GM06990 (cell line): ENCODE data around the gene ATPAF2.

Experiments
- DNase-seq: peaks from one replicate; pipeline ENCODE4 v3.0.0-alpha.2; 2011; ENCODE audit not compliant: insufficient read length; ENCODE audit errors: extremely low read depth
- H3K27me3 ChIP-seq: replicated peaks from 2 replicates; pipeline ENCODE4 v1.6.0; 2011; ENCODE audit warnings: low read length; ENCODE audit not compliant: control insufficient read depth, insufficient read depth
- H3K36me3 ChIP-seq: 2 replicates; pipeline ENCODE4 v1.5.1; 2011; ENCODE audit warnings: low read length; ENCODE audit not compliant: control insufficient read depth, insufficient read depth
- H3K4me3 ChIP-seq: replicated peaks from 2 replicates; pipeline ENCODE4 v1.5.1; 2011; ENCODE audit warnings: low read depth, mild to moderate bottlenecking, control low read depth, low read length
- TF ChIP-seq, protein P1 (sequence below): IDR thresholded peaks from 2 replicates; pipeline ENCODE4 v1.5.1; 2011; ENCODE audit warnings: low read length, control low read depth, mild to moderate bottlenecking, inconsistent platforms; ENCODE audit not compliant: insufficient read depth, poor library complexity, severe bottlenecking

The ATPAF2 gene

DNA sequence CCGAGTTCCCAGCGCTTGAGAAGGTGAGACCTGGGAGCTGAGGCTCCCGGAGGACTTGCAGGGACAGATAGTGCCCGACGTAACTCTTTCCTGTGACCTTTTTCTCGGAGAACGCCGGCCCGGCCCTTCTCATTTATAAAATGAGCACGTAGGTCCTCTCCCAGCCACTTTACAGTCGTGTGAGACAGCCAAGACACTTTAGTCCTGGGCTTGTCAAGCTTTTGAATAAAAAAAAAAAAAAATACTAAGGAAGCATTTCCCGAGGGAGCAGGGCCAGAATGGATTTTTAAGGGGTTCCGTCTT lies 66.1 kb downstream of the ATPAF2 start:
- Histone ChIP-seq H3K36me3 (no peaks in the 10 kb centered on the region), H3K27me3 (no peaks in the 10 kb centered on the region), H3K4me3 (peak overlapping the region; percentile 67)
- TF ChIP-seq, protein P1, sequence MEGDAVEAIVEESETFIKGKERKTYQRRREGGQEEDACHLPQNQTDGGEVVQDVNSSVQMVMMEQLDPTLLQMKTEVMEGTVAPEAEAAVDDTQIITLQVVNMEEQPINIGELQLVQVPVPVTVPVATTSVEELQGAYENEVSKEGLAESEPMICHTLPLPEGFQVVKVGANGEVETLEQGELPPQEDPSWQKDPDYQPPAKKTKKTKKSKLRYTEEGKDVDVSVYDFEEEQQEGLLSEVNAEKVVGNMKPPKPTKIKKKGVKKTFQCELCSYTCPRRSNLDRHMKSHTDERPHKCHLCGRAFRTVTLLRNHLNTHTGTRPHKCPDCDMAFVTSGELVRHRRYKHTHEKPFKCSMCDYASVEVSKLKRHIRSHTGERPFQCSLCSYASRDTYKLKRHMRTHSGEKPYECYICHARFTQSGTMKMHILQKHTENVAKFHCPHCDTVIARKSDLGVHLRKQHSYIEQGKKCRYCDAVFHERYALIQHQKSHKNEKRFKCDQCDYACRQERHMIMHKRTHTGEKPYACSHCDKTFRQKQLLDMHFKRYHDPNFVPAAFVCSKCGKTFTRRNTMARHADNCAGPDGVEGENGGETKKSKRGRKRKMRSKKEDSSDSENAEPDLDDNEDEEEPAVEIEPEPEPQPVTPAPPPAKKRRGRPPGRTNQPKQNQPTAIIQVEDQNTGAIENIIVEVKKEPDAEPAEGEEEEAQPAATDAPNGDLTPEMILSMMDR: no peak
- DNase-seq: no peak

GRCh38 chr17:17972126-17972951 lies 66.6 kb downstream of the ATPAF2 start, which contains the start of the genes DRC3 and TOM1L2:
Gene DRC3, plus strand, starts transcription at chr17:17972862. Its CDS starts 4,737 bp downstream, at chr17:17977599.
Gene TOM1L2, minus strand, starts transcription at chr17:17972400. Its CDS starts 87 bp downstream, at chr17:17972313.
- no peaks in the 10 kb centered on the region for H3K36me3 ChIP-seq
- TF ChIP-seq, protein P1: no peak
- DNase-seq: peak; percentile 100
- H3K4me3 ChIP-seq: peak within 1 kb of the TSS; percentile 82
- no peaks in the 10 kb centered on the region for H3K27me3 ChIP-seq

- TF ChIP-seq, protein P1: no peak
- DNase-seq: no peak
- peak overlapping the region; percentile 82 for H3K4me3 ChIP-seq
- no peaks in the 10 kb centered on the region for H3K27me3 ChIP-seq
- H3K36me3 ChIP-seq: no peaks in the 10 kb centered on the region
These were observed 67.4 kb downstream of the ATPAF2 start for GRCh38 chr17:17971431-17972125.

- TF ChIP-seq, protein P1: no peak
- Histone ChIP-seq H3K36me3 (no peaks in the 10 kb centered on the region), H3K27me3 (no peaks in the 10 kb centered on the region), H3K4me3 (peak overlapping the region; percentile 82; the same call in 1 of the 2 replicates)
- DNase-seq: no peak
These were observed 68.1 kb downstream of the ATPAF2 start for GRCh38 chr17:17970699-17971430.
